HG03097 (cell line): ENCODE data around the gene OLR1.

Experiments used
- ATAC-seq: cut with Tn5 transposase; IDR thresholded peaks from one replicate; pipeline ENCODE4 v1.9.1; 2021; ENCODE audit not compliant: unreplicated experiment, low FRiP score

Gene OLR1

GRCh38 chr12:10110256-10110844, 61.6 kb downstream of the OLR1 start:
- no peak for ATAC-seq
